ENCODE results near the gene SMYD3.

The SMYD3 gene

GRCh38 chr1:246128494-246129069, 378.5 kb downstream of the SMYD3 start:
- no peak for DNase-seq

- no peak for DNase-seq
Observed at GRCh38 chr1:246126580-246126979, 380.5 kb downstream of the SMYD3 start.

- DNase-seq: no peak
Observed at GRCh38 chr1:246122071-246122470, 385.0 kb downstream of the SMYD3 start.

GRCh38 chr1:246121533-246121932, 385.5 kb downstream of the SMYD3 start:
- no peak for DNase-seq

GRCh38 chr1:246117066-246117791, 389.9 kb downstream of the SMYD3 start:
- DNase-seq: peak; percentile 67

- DNase-seq: no peak
Observed at GRCh38 chr1:246114369-246114768, 392.7 kb downstream of the SMYD3 start.

GRCh38 chr1:246113555-246114095, 393.5 kb downstream of the SMYD3 start:
- DNase-seq: no peak

- DNase-seq: no peak
Observed at GRCh38 chr1:246111570-246111969, 395.5 kb downstream of the SMYD3 start.

GRCh38 chr1:246110343-246111219, 396.5 kb downstream of the SMYD3 start:
- no peak for DNase-seq

- DNase-seq: no peak
Observed at GRCh38 chr1:246108278-246108925, 398.7 kb downstream of the SMYD3 start.

- no peak for DNase-seq
Observed at GRCh38 chr1:246107516-246108277, 399.4 kb downstream of the SMYD3 start.

GRCh38 chr1:246106342-246106763, 400.7 kb downstream of the SMYD3 start:
- no peak for DNase-seq

- no peak for DNase-seq
Observed at GRCh38 chr1:246104927-246105326, 402.2 kb downstream of the SMYD3 start.

- DNase-seq: no peak
Observed at GRCh38 chr1:246099570-246099969, 407.5 kb downstream of the SMYD3 start.

GRCh38 chr1:246096356-246096755, 410.7 kb downstream of the SMYD3 start:
- no peak for DNase-seq

GRCh38 chr1:246095443-246095842, 411.6 kb downstream of the SMYD3 start:
- no peak for DNase-seq

GRCh38 chr1:246093230-246093629, 413.8 kb downstream of the SMYD3 start:
- DNase-seq: no peak

GRCh38 chr1:246092136-246092535, 414.9 kb downstream of the SMYD3 start:
- no peak for DNase-seq

GRCh38 chr1:246091477-246091876, 415.6 kb downstream of the SMYD3 start:
- no peak for DNase-seq

GRCh38 chr1:246086191-246086590, 420.9 kb downstream of the SMYD3 start:
- no peak for DNase-seq

- no peak for DNase-seq
Observed at GRCh38 chr1:246083416-246083815, 423.7 kb downstream of the SMYD3 start.
